HPDE6-E6E7 (cell line): ENCODE results near the gene ZDHHC18.

Experiments used
- DNase-seq: peaks from one replicate; pipeline ENCODE4 v3.0.0; 2011; ENCODE audit warnings: missing footprints; ENCODE audit errors: extremely low spot score

ZDHHC18 gene

GRCh38 chr1:26900815-26901511 is 74.5 kb downstream of the ZDHHC18 start:
- DNase-seq, result no peak
